GM23338 (cell line): ENCODE measurements around the gene SIMC1. TPM values are rescaled to one million over a fixed set of nuclear protein-coding genes. Genes with fewer than 3 reads are reported as not detected.

Source experiments
- ATAC-seq: fragments of 200-7000 bp; cut with Tn5 transposase; 3 replicates; pipeline ENCODE4 v1.9.1; 2020
- DNase-seq: peaks from one replicate; pipeline ENCODE4 v3.0.0-alpha.2; 2015; ENCODE audit warnings: low spot score
- H2AFZ ChIP-seq: fragments of 200-600 bp; sonication (generic); 2 replicates; pipeline ENCODE4 v1.8.0; 2016; ENCODE audit warnings: antibody characterized with exemption, mild to moderate bottlenecking, moderate library complexity
- H3F3A ChIP-seq: fragments of 200-600 bp; sonication (generic); replicated peaks from 2 replicates; pipeline ENCODE4 v1.8.0; 2017; ENCODE audit warnings: antibody characterized with exemption, mixed run types, low read depth
- H3K27ac ChIP-seq: fragments of 200-600 bp; sonication (generic); 2 replicates; pipeline ENCODE4 v1.6.1; 2016; ENCODE audit warnings: low read depth
- H3K27me3 ChIP-seq: fragments of 200-600 bp; sonication (generic); 2 replicates; pipeline ENCODE4 v1.8.0; 2016; ENCODE audit warnings: mild to moderate bottlenecking, mixed run types, moderate library complexity; ENCODE audit not compliant: insufficient read depth
- H3K36me3 ChIP-seq: fragments of 200-600 bp; sonication (generic); 2 replicates; pipeline ENCODE4 v1.8.0; 2016; ENCODE audit warnings: mild to moderate bottlenecking; ENCODE audit not compliant: insufficient read depth
- H3K4me1 ChIP-seq: fragments of 200-600 bp; sonication (generic); 2 replicates; pipeline ENCODE4 v1.8.0; 2016; ENCODE audit warnings: mild to moderate bottlenecking, moderate library complexity; ENCODE audit not compliant: insufficient read depth
- H3K4me2 ChIP-seq: fragments of 200-600 bp; sonication (generic); 2 replicates; pipeline ENCODE4 v1.7.1; 2017; ENCODE audit warnings: mixed run types
- H3K4me3 ChIP-seq: fragments of 200-600 bp; sonication (generic); 2 replicates; pipeline ENCODE4 v1.6.1; 2016; ENCODE audit warnings: mixed run types
- H3K79me2 ChIP-seq: fragments of 200-600 bp; sonication (generic); replicated peaks from 2 replicates; pipeline ENCODE4 v1.8.0; 2017; ENCODE audit warnings: mild to moderate bottlenecking; ENCODE audit not compliant: insufficient read depth
- H3K9me2 ChIP-seq: fragments of 200-600 bp; sonication (generic); 2 replicates; pipeline ENCODE4 v1.8.0; 2017; ENCODE audit not compliant: insufficient read depth
- H4K20me1 ChIP-seq: fragments of 200-600 bp; sonication (generic); replicated peaks from 2 replicates; pipeline ENCODE4 v1.8.0; 2017; ENCODE audit warnings: mild to moderate bottlenecking; ENCODE audit not compliant: insufficient read depth
- H3K27ac Mint-ChIP-seq: 2 replicates; pipeline ENCODE4 v1.8.0; 2020; ENCODE audit warnings: inconsistent platforms, mild to moderate bottlenecking, moderate library complexity, mixed read lengths
- H3K27me3 Mint-ChIP-seq: 3 replicates; pipeline ENCODE4 v1.8.0; 2022; ENCODE audit warnings: low read depth, mild to moderate bottlenecking, moderate library complexity, mixed read lengths, inconsistent platforms; ENCODE audit not compliant: insufficient read depth, poor library complexity
- H3K36me3 Mint-ChIP-seq: 3 replicates; pipeline ENCODE4 v1.8.0; 2021; ENCODE audit warnings: low read depth, mild to moderate bottlenecking, inconsistent platforms, moderate library complexity, mixed read lengths
- H3K4me1 Mint-ChIP-seq: 3 replicates; pipeline ENCODE4 v1.8.0; 2020; ENCODE audit warnings: mild to moderate bottlenecking, inconsistent platforms, mixed read lengths
- H3K4me3 Mint-ChIP-seq: 3 replicates; pipeline ENCODE4 v1.8.0; 2021; ENCODE audit warnings: moderate library complexity, mild to moderate bottlenecking, inconsistent platforms, mixed read lengths
- H3K9me3 Mint-ChIP-seq: 3 replicates; pipeline ENCODE4 v1.8.0; 2020; ENCODE audit warnings: moderate library complexity, mild to moderate bottlenecking, inconsistent platforms, mixed read lengths
- CREB1 ChIP-seq: fragments of 250-450 bp; sonication (Bioruptor Pico); IDR thresholded peaks from 2 replicates; pipeline ENCODE4 v1.5.0; 2020; ENCODE audit warnings: low read depth, mild to moderate bottlenecking, moderate library complexity
- ETS1 ChIP-seq: IDR thresholded peaks from 2 replicates; pipeline ENCODE4 v1.6.1; 2016; ENCODE audit warnings: antibody characterized with exemption
- EZH2 ChIP-seq: fragments of 200-600 bp; sonication (generic); IDR thresholded peaks from one replicate; pipeline ENCODE4 v1.8.0; 2017; ENCODE audit warnings: antibody characterized with exemption, mild to moderate bottlenecking, low read depth; ENCODE audit not compliant: unreplicated experiment
- EZH2phosphoT487 ChIP-seq: fragments of 200-600 bp; sonication (generic); IDR thresholded peaks from one replicate; pipeline ENCODE4 v1.8.1; 2018; ENCODE audit warnings: antibody characterized with exemption; ENCODE audit not compliant: unreplicated experiment
- NANOG ChIP-seq: IDR thresholded peaks from 2 replicates; pipeline ENCODE4 v1.6.1; 2016; ENCODE audit warnings: antibody characterized with exemption, borderline replicate concordance
- POLR2AphosphoS5 ChIP-seq: IDR thresholded peaks from 2 replicates; pipeline ENCODE4 v1.6.1; 2016; ENCODE audit warnings: antibody characterized with exemption, low read depth
- REST ChIP-seq: IDR thresholded peaks from one replicate; pipeline ENCODE4 v1.6.1; 2018; ENCODE audit warnings: antibody characterized with exemption; ENCODE audit not compliant: unreplicated experiment
- STAT1 ChIP-seq: IDR thresholded peaks from one replicate; pipeline ENCODE4 v1.6.1; 2016; ENCODE audit warnings: antibody characterized with exemption; ENCODE audit not compliant: unreplicated experiment
- ZNF114 ChIP-seq: fragments of 250-450 bp; sonication (Bioruptor Pico); IDR thresholded peaks from 2 replicates; pipeline ENCODE4 v1.5.0; 2020; ENCODE audit warnings: mild to moderate bottlenecking, moderate library complexity
- ZNF331 ChIP-seq: fragments of 250-450 bp; sonication (Bioruptor Pico); IDR thresholded peaks from 2 replicates; pipeline ENCODE4 v1.5.0; 2020; ENCODE audit warnings: low read depth, mild to moderate bottlenecking, moderate library complexity
- ZNF462 ChIP-seq: fragments of 250-450 bp; sonication (Bioruptor Pico); IDR thresholded peaks from 2 replicates; pipeline ENCODE4 v1.5.0; 2020; ENCODE audit warnings: mild to moderate bottlenecking, moderate library complexity
- polyA plus RNA-seq: library from polyadenylated mRNA; unstranded; fragments of >200 nt; fragmentation: Nextera tagmentation; extraction: Ambion mirVana; gene quantifications from 2 replicates; pipeline ENCODE4 v1.2.1, GENCODE V29; 2016
- total RNA-seq: library from RNA; depleted of rRNA; stranded (reverse); fragments of >200 nt; shearing (Covaris generic); gene quantifications from 2 replicates; pipeline ENCODE4 v1.2.3, GENCODE V29; 2014

The SIMC1 gene
- total and polyA plus RNA-seq, 2 experiments from 2014 or later, result 9.4 to 14.6 TPM

DNA sequence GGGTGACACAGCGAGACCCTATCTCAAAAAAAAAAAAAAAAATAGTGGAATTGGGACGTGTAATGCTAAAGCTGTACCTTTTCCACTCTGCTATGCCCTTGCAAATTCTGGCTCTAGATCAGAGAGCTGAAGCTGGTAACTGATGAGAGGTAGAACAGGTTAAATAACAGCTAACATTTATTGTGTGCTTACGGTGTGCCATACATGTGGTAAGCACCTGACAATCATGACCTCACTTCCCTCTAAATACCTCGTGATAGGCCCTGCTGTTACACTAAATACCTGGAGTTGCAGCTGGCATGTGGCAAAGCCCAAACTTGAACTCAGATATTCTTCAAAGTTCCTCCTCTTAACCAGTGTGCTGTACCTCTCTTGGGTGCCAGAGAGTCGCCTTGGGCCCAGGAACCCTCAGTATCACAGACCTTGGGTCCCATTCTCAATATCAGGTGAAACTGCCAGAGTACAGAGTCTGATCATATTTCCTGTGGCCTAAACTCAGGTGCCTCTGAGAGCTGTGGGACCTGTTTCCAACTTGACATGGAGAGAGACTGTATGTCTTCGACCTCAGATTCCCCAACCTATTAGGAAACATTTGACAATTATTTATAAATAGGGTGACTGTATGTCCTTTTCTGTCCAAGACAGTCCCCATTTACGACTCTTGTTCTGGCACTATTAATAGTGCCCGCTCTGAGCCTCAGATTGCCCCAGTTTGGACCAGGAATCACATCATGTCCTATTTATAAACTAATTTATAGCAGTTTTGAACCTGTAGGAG, 131.9 kb downstream of the SIMC1 start:
- Mint-ChIP-seq H3K4me3 (no peak overlapping the region), H3K9me3 (no peaks in the 10 kb centered on the region), H3K36me3 (peaks cover 15% of the 10 kb centered on the region), H3K27ac (no peak overlapping the region), H3K27me3 (peaks cover 16% of the 10 kb centered on the region), H3K4me1 (peaks cover 3% of the 10 kb centered on the region; the same call in 2 of the 3 replicates)
- H4K20me1 ChIP-seq, result 0 out of 2 replicates have a peak, but pooled peaks cover 6% of the 10 kb centered on the region
- ATAC-seq (no peak), DNase-seq (no peak)
- H3K27me3 ChIP-seq, result peaks cover 25% of the 10 kb centered on the region
- TF ChIP-seq REST, result no peak
- TF ChIP-seq ZNF114, result no peak
- no peak for TF ChIP-seq STAT1
- no peak for TF ChIP-seq NANOG
- no peak for TF ChIP-seq CREB1 (CRISPR knock-in tag)
- no peak for TF ChIP-seq EZH2
- no peak for TF ChIP-seq EZH2phosphoT487
- TF ChIP-seq ZNF462 (CRISPR knock-in tag), result no peak
- TF ChIP-seq ETS1, result no peak
- no peak for TF ChIP-seq ZNF331 (CRISPR knock-in tag)
- no peak for TF ChIP-seq POLR2AphosphoS5
- H3K4me2 ChIP-seq, result no peak overlapping the region
- no peaks in the 10 kb centered on the region for H3F3A ChIP-seq
- no peaks in the 10 kb centered on the region for H3K36me3 ChIP-seq
- H2AFZ ChIP-seq, result no peak overlapping the region
- H3K4me1 ChIP-seq, result peaks cover 3% of the 10 kb centered on the region; the same call in 1 of the 2 replicates
- H3K27ac ChIP-seq, result no peak overlapping the region
- H3K79me2 ChIP-seq, result no peaks in the 10 kb centered on the region
- no peak overlapping the region for H3K4me3 ChIP-seq
- H3K9me2 ChIP-seq, result no peaks in the 10 kb centered on the region
